H1 (cell line): ENCODE results near the gene ZBTB8B. TPM values are rescaled to one million over a fixed set of nuclear protein-coding genes. Genes with fewer than 3 reads are reported as not detected.

Experiments
- CTCF ChIA-PET: fragments of 300-600 bp; sonication (Branson Sonifier 250); formaldehyde crosslinking; loops from one replicate; lab custom pipeline; 2021; ENCODE audit not compliant: partially characterized antibody; lab: Charles Lee
- POLR2A ChIA-PET: fragments of 300-600 bp; sonication (Branson Sonifier 250); formaldehyde crosslinking; loops from one replicate; lab custom pipeline; 2021; ENCODE audit warnings: inconsistent platforms; ENCODE audit not compliant: partially characterized antibody; lab: Charles Lee
- DNase-seq, 2 experiments: peaks; one replicate each; pipeline versions ENCODE4 v3.0.0 to v3.0.0-alpha.2; 2010 to 2022; ENCODE audit warnings: low spot score in 2 of 2, low read depth in 1 of 2, mixed read lengths in 1 of 2
- FAIRE-seq: peaks from 2 replicates; lab custom pipeline; 2011; peaks lifted over from hg19 to GRCh38; lab: Jason Lieb, UNC
- H2AFZ ChIP-seq: 2 replicates; pipeline ENCODE4 v1.8.1; 2012; ENCODE audit warnings: low read length, inconsistent platforms
- H2AK5ac ChIP-seq: 2 replicates; pipeline ENCODE4 v1.6.1; 2013; ENCODE audit warnings: low read depth, low read length
- H2BK120ac ChIP-seq: replicated peaks from 2 replicates; pipeline ENCODE3; 2013; ENCODE audit warnings: low read depth, low read length, inconsistent platforms
- H2BK12ac ChIP-seq: 2 replicates; pipeline ENCODE4 v1.6.1; 2013; ENCODE audit warnings: low read depth, low read length
- H2BK15ac ChIP-seq: 2 replicates; pipeline ENCODE4 v1.6.1; 2013; ENCODE audit warnings: low read length
- H2BK20ac ChIP-seq: 2 replicates; pipeline ENCODE4 v1.6.1; 2013; ENCODE audit warnings: low read length
- H2BK5ac ChIP-seq: 2 replicates; pipeline ENCODE4 v1.6.1; 2013; ENCODE audit warnings: low read depth, low read length
- H3K14ac ChIP-seq: 2 replicates; pipeline ENCODE4 v1.6.1; 2013; ENCODE audit warnings: inconsistent platforms; ENCODE audit not compliant: insufficient read length
- H3K18ac ChIP-seq: 2 replicates; pipeline ENCODE4 v1.6.1; 2013; ENCODE audit warnings: low read length; ENCODE audit errors: extremely low read depth
- H3K23ac ChIP-seq: 2 replicates; pipeline ENCODE4 v1.6.1; 2013; ENCODE audit warnings: inconsistent platforms; ENCODE audit not compliant: insufficient read length
- H3K23me2 ChIP-seq: 2 replicates; pipeline ENCODE4 v1.6.1; 2013; ENCODE audit warnings: low read depth, low read length
- H3K27ac ChIP-seq: 2 replicates; pipeline ENCODE4 v1.6.1; 2011; ENCODE audit warnings: low read depth, low read length, inconsistent platforms
- H3K27me3 ChIP-seq, 4 experiments: replicated peaks in 1 of 4; 1 replicate in 1 of 4; 2 replicates in 3 of 4; pipeline versions ENCODE4 v1.6.1 to v1.8.1; 2011 to 2013; ENCODE audit warnings: low read length in 3 of 4, mild to moderate bottlenecking in 3 of 4, inconsistent platforms in 2 of 4, mixed read lengths in 2 of 4, moderate library complexity in 1 of 4; ENCODE audit not compliant: control insufficient read depth in 3 of 4, insufficient read depth in 3 of 4; ENCODE audit errors: extremely low read depth in 1 of 4
- H3K36me3 ChIP-seq, 4 experiments: 2 replicates each; pipeline versions ENCODE4 v1.6.1 to v1.8.1; 2011 to 2013; ENCODE audit warnings: mild to moderate bottlenecking in 4 of 4, low read length in 3 of 4, moderate library complexity in 2 of 4, control low read depth in 1 of 4, inconsistent platforms in 1 of 4; ENCODE audit not compliant: insufficient read depth in 4 of 4, control insufficient read depth in 2 of 4
- H3K4ac ChIP-seq: replicated peaks from 2 replicates; pipeline ENCODE3; 2013; ENCODE audit warnings: low read length, low read depth, mixed read lengths, inconsistent platforms; ENCODE audit not compliant: insufficient read length
- H3K4me1 ChIP-seq, 4 experiments: replicated peaks in 1 of 4; 1 replicate in 1 of 4; 2 replicates in 3 of 4; pipeline versions ENCODE4 v1.6.1 to v1.8.1; 2011 to 2013; ENCODE audit warnings: low read length in 3 of 4, inconsistent platforms in 2 of 4, mixed read lengths in 1 of 4; ENCODE audit not compliant: insufficient read depth in 4 of 4, control insufficient read depth in 3 of 4
- H3K4me2 ChIP-seq, 2 experiments: 2 replicates each; pipeline versions ENCODE4 v1.6.1 to v1.8.1; 2011 to 2013; ENCODE audit warnings: low read depth in 2 of 2, low read length in 2 of 2, control low read depth in 1 of 2, inconsistent platforms in 1 of 2, mild to moderate bottlenecking in 1 of 2; ENCODE audit not compliant: insufficient read depth in 1 of 2
- H3K4me3 ChIP-seq, 4 experiments: fragments of 200-600, 300-600 bp in 1 of 4; sonication (generic), shearing (Covaris generic), sonication (Bioruptor Twin) in 1 of 4; 2 replicates each; pipeline versions ENCODE4 v1.5.1 to v1.8.1; 2011 to 2016; ENCODE audit warnings: low read length in 4 of 4, low read depth in 3 of 4, control low read depth in 2 of 4, inconsistent platforms in 2 of 4, mild to moderate bottlenecking in 2 of 4, mixed read lengths in 1 of 4, moderate library complexity in 1 of 4; ENCODE audit not compliant: insufficient read depth in 2 of 4; ENCODE audit errors: extremely low read depth in 1 of 4
- H3K56ac ChIP-seq: replicated peaks from 2 replicates; pipeline ENCODE3; 2013; ENCODE audit warnings: low read depth, mild to moderate bottlenecking, mixed read lengths, low read length, inconsistent platforms; ENCODE audit not compliant: insufficient read length
- H3K79me1 ChIP-seq: 2 replicates; pipeline ENCODE4 v1.6.1; 2013; ENCODE audit warnings: low read depth, low read length, control low read depth
- H3K79me2 ChIP-seq, 2 experiments: 2 replicates each; pipeline versions ENCODE4 v1.6.1 to v1.8.1; 2012 to 2013; ENCODE audit warnings: low read length in 2 of 2, mild to moderate bottlenecking in 2 of 2, inconsistent platforms in 1 of 2; ENCODE audit not compliant: insufficient read depth in 2 of 2, control insufficient read depth in 1 of 2
- H3K9ac ChIP-seq, 4 experiments: replicated peaks in 1 of 4; 1 replicate in 1 of 4; 2 replicates in 3 of 4; pipeline versions ENCODE4 v1.6.1 to v1.8.1; 2011 to 2013; ENCODE audit warnings: low read depth in 3 of 4, low read length in 3 of 4, control low read depth in 2 of 4, mild to moderate bottlenecking in 2 of 4, moderate library complexity in 2 of 4, inconsistent platforms in 1 of 4; ENCODE audit errors: extremely low read depth in 1 of 4
- H3K9me3 ChIP-seq, 2 experiments: 2 replicates each; pipeline versions ENCODE4 v1.6.1 to v1.8.1; 2012 to 2013; ENCODE audit warnings: mild to moderate bottlenecking in 2 of 2, moderate library complexity in 2 of 2, control low read depth in 1 of 2, inconsistent platforms in 1 of 2, low read depth in 1 of 2, low read length in 1 of 2, mixed read lengths in 1 of 2; ENCODE audit not compliant: insufficient read depth in 2 of 2
- H4K20me1 ChIP-seq, 2 experiments: replicated peaks in 1 of 2; 2 replicates each; pipeline versions ENCODE3 to v1.8.1; 2011 to 2013; ENCODE audit warnings: inconsistent platforms in 2 of 2, low read length in 2 of 2, mild to moderate bottlenecking in 1 of 2; ENCODE audit not compliant: insufficient read depth in 2 of 2, control insufficient read depth in 1 of 2
- H4K5ac ChIP-seq: 2 replicates; pipeline ENCODE4 v1.6.1; 2013; ENCODE audit warnings: low read length, low read depth, mixed read lengths, inconsistent platforms; ENCODE audit not compliant: insufficient read length
- H4K8ac ChIP-seq: 2 replicates; pipeline ENCODE4 v1.8.0; 2013; ENCODE audit warnings: mild to moderate bottlenecking, moderate library complexity, low read length, inconsistent platforms; ENCODE audit not compliant: insufficient read depth; ENCODE audit errors: extremely low read depth
- H4K91ac ChIP-seq: replicated peaks from 2 replicates; pipeline ENCODE3; 2013; ENCODE audit warnings: low read length, mixed read lengths, inconsistent platforms; ENCODE audit not compliant: insufficient read length
- ASH2L ChIP-seq: fragments of 200-600, 300-600 bp; sonication (generic); IDR thresholded peaks from one replicate; pipeline ENCODE4 v1.7.1; 2017; ENCODE audit warnings: low read length
- CBX8 ChIP-seq: fragments of 300-800, 300-1000 bp; sonication (generic); IDR thresholded peaks from 2 replicates; pipeline ENCODE4 v1.7.1; 2016; ENCODE audit warnings: low read depth, low read length, borderline replicate concordance
- CHD2 ChIP-seq: IDR thresholded peaks from 2 replicates; pipeline ENCODE4 v1.6.1; 2012; ENCODE audit warnings: low read length, improper control_type of control experiment
- CTBP2 ChIP-seq: IDR thresholded peaks from 2 replicates; pipeline ENCODE4 v1.7.0; 2011; ENCODE audit warnings: borderline replicate concordance, mild to moderate bottlenecking, moderate library complexity, mixed read lengths, low read length; ENCODE audit not compliant: insufficient read depth, insufficient read length
- EZH2 ChIP-seq: fragments of 200-600 bp; sonication (generic); IDR thresholded peaks from 2 replicates; pipeline ENCODE4 v1.7.1; 2012; ENCODE audit warnings: low read depth, mild to moderate bottlenecking, moderate library complexity, low read length, inconsistent platforms; ENCODE audit not compliant: severe bottlenecking
- HDAC2 ChIP-seq, 2 experiments: fragments of 300-600 bp in 1 of 2; sonication (generic) in 1 of 2; IDR thresholded peaks; 2 replicates each; pipeline ENCODE4 v1.6.1; 2011 to 2012; ENCODE audit warnings: low read depth in 2 of 2, low read length in 2 of 2, mild to moderate bottlenecking in 2 of 2, moderate library complexity in 2 of 2, borderline replicate concordance in 1 of 2, inconsistent platforms in 1 of 2
- HDAC6 ChIP-seq: IDR thresholded peaks from one replicate; pipeline ENCODE4 v1.7.1; 2012; ENCODE audit warnings: low read depth, mild to moderate bottlenecking, inconsistent platforms, low read length, moderate library complexity
- JUND ChIP-seq: IDR thresholded peaks from 2 replicates; pipeline ENCODE4 v1.6.1; 2011; ENCODE audit warnings: mild to moderate bottlenecking, improper control_type of control experiment, low read length
- KDM1A ChIP-seq: fragments of 200-600, 300-600 bp; sonication (generic); IDR thresholded peaks from 2 replicates; pipeline ENCODE4 v1.7.1; 2016; ENCODE audit warnings: mild to moderate bottlenecking, low read length, borderline replicate concordance
- MAFK ChIP-seq: IDR thresholded peaks from 2 replicates; pipeline ENCODE4 v1.6.1; 2012; ENCODE audit warnings: low read depth, mild to moderate bottlenecking, improper control_type of control experiment, low read length
- RFX5 ChIP-seq: IDR thresholded peaks from 2 replicates; pipeline ENCODE4 v1.6.1; 2011; ENCODE audit warnings: low read depth, low read length, improper control_type of control experiment, borderline replicate concordance
- RNF2 ChIP-seq: fragments of 200-900, 300-1000 bp; sonication (generic); IDR thresholded peaks from 2 replicates; pipeline ENCODE4 v1.7.1; 2016; ENCODE audit warnings: borderline replicate concordance, low read depth, mild to moderate bottlenecking, antibody characterized with exemption, low read length; ENCODE audit not compliant: poor library complexity, severe bottlenecking; ENCODE audit errors: missing control alignments
- SIX5 ChIP-seq: IDR thresholded peaks from 2 replicates; pipeline ENCODE4 v1.6.1; 2011; ENCODE audit warnings: mild to moderate bottlenecking, low read depth, low read length
- SP2 ChIP-seq: IDR thresholded peaks from 2 replicates; pipeline ENCODE4 v1.6.1; 2012; ENCODE audit warnings: mild to moderate bottlenecking, low read length, inconsistent platforms
- WGBS, 2 experiments: shearing (Covaris generic) in 1 of 2; methylation state at CpG; one replicate each; pipeline versions ENCODE4 v1.1.6 to v1.1.7; 2013 to 2015; ENCODE audit warnings: low lambda C conversion rate in 2 of 2, mixed read lengths in 2 of 2, inconsistent platforms in 1 of 2, low coverage in 1 of 2, missing lambda C conversion rate in 1 of 2; ENCODE audit not compliant: insufficient replicate concordance in 2 of 2, insufficient coverage in 1 of 2, insufficient read length in 1 of 2; ENCODE audit errors: extremely low coverage in 1 of 2, missing lambda C conversion rate in 1 of 2; 5-methylcytosine and 5-hydroxymethylcytosine counted together
- polyA plus RNA-seq, 7 experiments: library from polyadenylated mRNA; depleted of rRNA in 3 of 7; stranded (reverse) in 5 of 7; unstranded in 2 of 7; fragments of >200 nt in 5 of 7; fragments of 200-250 nt in 2 of 7; gene quantifications; 1 replicate in 5 of 7; 2 replicates in 1 of 7; 4 replicates in 1 of 7; pipeline versions ENCODE4 v1.2.1 to v1.2.3, GENCODE V29; 2011 to 2013; ENCODE audit warnings: missing spikeins in 2 of 7, mixed read lengths in 2 of 7
- total RNA-seq: library from RNA; stranded (reverse); fragmentation: NEBNext Ultra II Directional; extraction: Animal tissue kit (Norgen Biotek cat#: 25700); gene quantifications from 2 replicates; pipeline ENCODE4 v1.2.1, GENCODE V29; 2021

Gene ZBTB8B
- total and polyA plus RNA-seq, 2 of the 8 experiments (the other 6 are each of a cell fraction or from before 2014, with no cell fraction given) = 1.3 to 3.7 TPM

DNA sequence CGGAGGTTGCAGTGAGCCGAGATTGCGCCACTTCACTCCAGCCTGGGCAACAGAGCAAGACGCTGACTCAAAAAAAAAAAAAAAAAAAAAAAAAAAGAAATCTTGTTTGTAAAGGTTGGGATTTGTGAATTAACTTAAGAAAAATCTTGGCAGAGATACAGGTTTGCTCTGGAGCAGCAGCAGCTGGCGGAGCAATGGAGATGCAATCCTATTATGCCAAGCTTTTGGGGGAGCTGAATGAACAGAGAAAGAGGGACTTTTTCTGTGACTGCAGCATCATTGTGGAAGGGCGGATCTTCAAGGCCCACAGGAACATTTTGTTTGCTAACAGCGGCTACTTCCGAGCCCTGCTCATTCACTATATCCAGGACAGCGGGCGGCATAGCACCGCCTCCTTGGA is 5.6 kb downstream of the ZBTB8B start:
- Histone ChIP-seq H3K36me3 (peaks cover 0 to 10% (median 5%) of the 10 kb centered on the region in 4 experiments; a peak in 2 of 8 replicates), H4K5ac (no peak overlapping the region), H3K79me1 (no peaks in the 10 kb centered on the region), H4K91ac (no peak overlapping the region), H3K23ac (no peak overlapping the region), H3K56ac (no peak overlapping the region), H2BK5ac (no peak overlapping the region), H3K9me3 (no peaks in the 10 kb centered on the region), H3K4me3 (no peak overlapping the region), H2BK20ac (no peak overlapping the region), H3K9ac (no peak overlapping the region), H3K27ac (no peak overlapping the region), H3K4me2 (no peak overlapping the region), H3K14ac (no peak overlapping the region), H3K18ac (no peak overlapping the region), H3K23me2 (peaks cover 4% of the 10 kb centered on the region; the same call in 1 of the 2 replicates), H3K79me2 (peaks cover 0 to 7% of the 10 kb centered on the region in 2 experiments; a peak in 1 of 4 replicates), H3K27me3 (no peaks in the 10 kb centered on the region), H2BK120ac (no peak overlapping the region), H3K4ac (no peak overlapping the region), H2AK5ac (no peak overlapping the region), H2BK12ac (no peak overlapping the region), H2AFZ (no peak overlapping the region), H4K20me1 (peaks cover 0 to 8% of the 10 kb centered on the region in 2 experiments), H4K8ac (no peak overlapping the region), H2BK15ac (no peak overlapping the region), H3K4me1 (no peaks in the 10 kb centered on the region)
- ChIA-PET CTCF (interaction anchor here (0.6 to 1.5 kb wide), 8 partner anchors 10 to 789 kb away, joined by 3 to 7 read pairs (median 3); no protein-coding TSS in a partner anchor), POLR2A (interaction anchor here (0.5 to 1.1 kb wide), 3 partner anchors 11 to 1318 kb away, joined by 3 to 5 read pairs (median 3); no protein-coding TSS in a partner anchor)
- no peak for FAIRE-seq
- no peak for DNase-seq
- WGBS, 2 experiments = 94% methylated on average over 10 of the region's 11 CpGs; no CpG with 5 or more reads in 1 of the 2 experiments
- TF ChIP-seq HDAC2 (IDR thresholded peaks at IDR 0.05; ENCODE audit: borderline replicate concordance in 1 of 2, low read depth in 2 of 2, low read length in 2 of 2) (no peak), CBX8 (no peak), ASH2L (no peak), SIX5 (no peak), MAFK (no peak), RFX5 (no peak), CHD2 (no peak), EZH2 (no peak), JUND (no peak), HDAC6 (no peak), RNF2 (no peak), KDM1A (no peak), SP2 (no peak), CTBP2 (no peak)
